Measurements from ENCODE around the gene GAL3ST1. TPM values are rescaled to one million over a fixed set of nuclear protein-coding genes. Genes with fewer than 3 reads are reported as not detected.

GAL3ST1 gene
- total and polyA plus RNA-seq, 4 donors, result 1.0 to 19.4 (median 1.5) TPM

DNA sequence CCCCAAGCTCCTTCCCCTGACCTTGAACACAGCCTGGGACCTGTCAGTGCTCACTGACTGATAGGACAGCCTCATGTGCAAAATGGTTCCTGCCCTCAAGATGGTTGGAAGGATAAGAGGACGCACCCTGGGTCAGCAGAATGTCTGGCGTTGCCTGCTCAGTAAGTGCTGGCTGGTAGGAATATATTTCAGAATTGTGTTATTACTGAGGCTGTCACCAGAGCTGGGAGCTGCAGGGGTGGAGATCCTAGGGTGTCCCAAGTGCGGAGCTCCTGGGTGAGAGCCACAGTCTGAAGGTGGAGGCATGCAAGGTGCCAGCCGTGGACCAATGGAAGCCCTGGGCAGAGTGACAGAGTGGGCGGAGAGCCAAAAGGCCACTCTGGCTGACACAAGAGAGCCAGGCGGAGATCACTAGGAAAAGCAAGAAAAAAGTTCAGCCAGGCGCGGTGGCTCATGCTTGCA, 67.9 kb downstream of the GAL3ST1 start:
- 38% methylated on average over 8 of the region's 8 CpGs for WGBS
- no peaks in the 10 kb centered on the region for H3K27me3 ChIP-seq (ENCODE audit: control insufficient read depth in 4 of 4, insufficient read depth in 4 of 4, low read length in 3 of 4)

More for the DNA sequence above, 67.9 kb downstream of the GAL3ST1 start:
- no peak overlapping the region for H3K4me3 ChIP-seq (ENCODE audit: low read depth in 1 of 3, low read length in 3 of 3)
- TF ChIP-seq HNF4A (conservative IDR thresholded peaks at IDR 0.05) (peak; percentile 17 to 42), TAF1 (conservative IDR thresholded peaks at IDR 0.05) (no peak), GABPA (IDR thresholded peaks at IDR 0.05 in 1 of 2, conservative IDR thresholded peaks at IDR 0.05 in 1 of 2) (no peak), SP1 (IDR thresholded peaks at IDR 0.05) (no peak), JUND (IDR thresholded peaks at IDR 0.05) (no peak), RXRA (IDR thresholded peaks at IDR 0.05) (peak; percentile 23 to 62), NR2F2 (IDR thresholded peaks at IDR 0.05) (no peak), YY1 (IDR thresholded peaks at IDR 0.05) (peak; percentile 23)
- TF ChIP-seq, protein P1, sequence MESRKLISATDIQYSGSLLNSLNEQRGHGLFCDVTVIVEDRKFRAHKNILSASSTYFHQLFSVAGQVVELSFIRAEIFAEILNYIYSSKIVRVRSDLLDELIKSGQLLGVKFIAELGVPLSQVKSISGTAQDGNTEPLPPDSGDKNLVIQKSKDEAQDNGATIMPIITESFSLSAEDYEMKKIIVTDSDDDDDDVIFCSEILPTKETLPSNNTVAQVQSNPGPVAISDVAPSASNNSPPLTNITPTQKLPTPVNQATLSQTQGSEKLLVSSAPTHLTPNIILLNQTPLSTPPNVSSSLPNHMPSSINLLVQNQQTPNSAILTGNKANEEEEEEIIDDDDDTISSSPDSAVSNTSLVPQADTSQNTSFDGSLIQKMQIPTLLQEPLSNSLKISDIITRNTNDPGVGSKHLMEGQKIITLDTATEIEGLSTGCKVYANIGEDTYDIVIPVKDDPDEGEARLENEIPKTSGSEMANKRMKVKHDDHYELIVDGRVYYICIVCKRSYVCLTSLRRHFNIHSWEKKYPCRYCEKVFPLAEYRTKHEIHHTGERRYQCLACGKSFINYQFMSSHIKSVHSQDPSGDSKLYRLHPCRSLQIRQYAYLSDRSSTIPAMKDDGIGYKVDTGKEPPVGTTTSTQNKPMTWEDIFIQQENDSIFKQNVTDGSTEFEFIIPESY (IDR thresholded peaks at IDR 0.05), result no peak
- no peaks in the 10 kb centered on the region for H3K9me3 ChIP-seq (ENCODE audit: control insufficient read depth in 4 of 4, low read length in 3 of 4)
- H3K9ac ChIP-seq (ENCODE audit: low read depth in 1 of 2, low read length in 2 of 2), result no peak overlapping the region
- peak overlapping the region in 1 of 2 donors; percentile 79 for H3K27ac ChIP-seq (ENCODE audit: low read depth in 1 of 2, low read length in 2 of 2)
- peaks cover 0 to 2% (median 0%) of the 10 kb centered on the region in 4 donors for H3K36me3 ChIP-seq (ENCODE audit: control insufficient read depth in 4 of 4, insufficient read depth in 3 of 4, low read depth in 1 of 4, low read length in 3 of 4)
- peak; percentile 76 for DNase-seq (ENCODE audit: low spot score)
- H3K4me1 ChIP-seq (ENCODE audit: control insufficient read depth in 4 of 4, insufficient read depth in 4 of 4, low read length in 3 of 4), result peaks cover 7 to 41% (median 32%) of the 10 kb centered on the region in 4 donors

Other genes with a start within 250 kb of the GAL3ST1 start
- gene TBC1D10A, start 247.7 kb downstream of the GAL3ST1 start, total RNA-seq, result 1 to 10 TPM; 3.6 to 8.2 TPM
- gene TBC1D10A, start 247.7 kb downstream of the GAL3ST1 start, polyA plus RNA-seq, result 1 to 10 TPM; 8.2 to 9.2 TPM
- 10 to 100 TPM; 19.6 to 41.6 TPM for gene SF3A1, start 217.8 kb downstream of the GAL3ST1 start, total RNA-seq
- 10 to 100 TPM; 22.7 to 25.0 TPM for gene SF3A1, start 217.8 kb downstream of the GAL3ST1 start, polyA plus RNA-seq
- gene CCDC157, start 217.7 kb downstream of the GAL3ST1 start, total RNA-seq, result 1 to 10 TPM; 1.3 to 1.4 TPM
- gene CCDC157, start 217.7 kb downstream of the GAL3ST1 start, polyA plus RNA-seq, result under 1 TPM; 0.53 to 0.69 TPM
- 1 to 10 TPM; 7.2 to 7.3 TPM for gene RNF215, start 187.3 kb downstream of the GAL3ST1 start, total RNA-seq
- gene RNF215, start 187.3 kb downstream of the GAL3ST1 start, polyA plus RNA-seq, result 1 to 10 TPM in 1 of 2 donors, under 1 TPM in 1; 0.71 to 4.4 TPM
- 100 to 1,000 TPM in 1 of 2 donors, 1 to 10 TPM in 1; 6.5 to 110 TPM for gene SEC14L2, start 177.6 kb downstream of the GAL3ST1 start, total RNA-seq
- 10 to 100 TPM; 27.6 to 71.6 TPM for gene SEC14L2, start 177.6 kb downstream of the GAL3ST1 start, polyA plus RNA-seq
- 1 to 10 TPM; 6.8 to 9.5 TPM for gene MTFP1, start 148.9 kb downstream of the GAL3ST1 start, total RNA-seq
- gene MTFP1, start 148.9 kb downstream of the GAL3ST1 start, polyA plus RNA-seq, result 10 to 100 TPM in 1 of 2 donors, 1 to 10 TPM in 1; 8.2 to 20.2 TPM
- gene SEC14L3, start 102.6 kb downstream of the GAL3ST1 start, total RNA-seq, result under 1 TPM in 1 of 2 donors, not detected in 1; 0.33 TPM
- gene SEC14L3, start 102.6 kb downstream of the GAL3ST1 start, polyA plus RNA-seq, result under 1 TPM in 1 of 2 donors, not detected in 1; 0.32 TPM
- 10 to 100 TPM; 21.2 to 30.3 TPM for gene SEC14L4, start 69.0 kb downstream of the GAL3ST1 start, total RNA-seq
- 10 to 100 TPM in 1 of 2 donors, 1 to 10 TPM in 1; 5.4 to 13.3 TPM for gene SEC14L4, start 69.0 kb downstream of the GAL3ST1 start, polyA plus RNA-seq
- under 1 TPM; 0.25 to 0.70 TPM for gene SEC14L6, start 27.9 kb downstream of the GAL3ST1 start, total RNA-seq
- under 1 TPM; 0.18 to 0.31 TPM for gene SEC14L6, start 27.9 kb downstream of the GAL3ST1 start, polyA plus RNA-seq
- 10 to 100 TPM; 22.0 to 22.6 TPM for gene PES1, start 17.2 kb upstream of the GAL3ST1 start, total RNA-seq
- 10 to 100 TPM; 20.0 to 33.1 TPM for gene PES1, start 17.2 kb upstream of the GAL3ST1 start, polyA plus RNA-seq
- gene TCN2, start 32.5 kb upstream of the GAL3ST1 start, total RNA-seq, result 10 to 100 TPM in 1 of 2 donors, 1 to 10 TPM in 1; 6.7 to 12.4 TPM
- gene TCN2, start 32.5 kb upstream of the GAL3ST1 start, polyA plus RNA-seq, result 10 to 100 TPM; 13.6 to 14.1 TPM
- 1 to 10 TPM in 1 of 2 donors, under 1 TPM in 1; 0.19 to 1.2 TPM for gene SLC35E4, start 61.1 kb upstream of the GAL3ST1 start, total RNA-seq
- gene SLC35E4, start 61.1 kb upstream of the GAL3ST1 start, polyA plus RNA-seq, result under 1 TPM; 0.14 to 0.42 TPM
- gene DUSP18, start 93.2 kb upstream of the GAL3ST1 start, total RNA-seq, result 1 to 10 TPM; 1.3 to 2.3 TPM
- 1 to 10 TPM; 1.0 to 1.9 TPM for gene DUSP18, start 93.2 kb upstream of the GAL3ST1 start, polyA plus RNA-seq
- gene OSBP2, start 120.2 kb upstream of the GAL3ST1 start, total RNA-seq, result 100 to 1,000 TPM in 1 of 2 donors, 1 to 10 TPM in 1; 1.2 to 192 TPM
- under 1 TPM; 0.43 to 0.54 TPM for gene OSBP2, start 120.2 kb upstream of the GAL3ST1 start, polyA plus RNA-seq

Data from liver (tissue), 9 donors.